ENCODE results near the gene CDKAL1.
"Not testable (repeated sequence)": the region's sequence is repeated elsewhere in the genome, so short reads cannot be mapped to it uniquely, and the experiment has no call there.

CDKAL1 gene

DNA sequence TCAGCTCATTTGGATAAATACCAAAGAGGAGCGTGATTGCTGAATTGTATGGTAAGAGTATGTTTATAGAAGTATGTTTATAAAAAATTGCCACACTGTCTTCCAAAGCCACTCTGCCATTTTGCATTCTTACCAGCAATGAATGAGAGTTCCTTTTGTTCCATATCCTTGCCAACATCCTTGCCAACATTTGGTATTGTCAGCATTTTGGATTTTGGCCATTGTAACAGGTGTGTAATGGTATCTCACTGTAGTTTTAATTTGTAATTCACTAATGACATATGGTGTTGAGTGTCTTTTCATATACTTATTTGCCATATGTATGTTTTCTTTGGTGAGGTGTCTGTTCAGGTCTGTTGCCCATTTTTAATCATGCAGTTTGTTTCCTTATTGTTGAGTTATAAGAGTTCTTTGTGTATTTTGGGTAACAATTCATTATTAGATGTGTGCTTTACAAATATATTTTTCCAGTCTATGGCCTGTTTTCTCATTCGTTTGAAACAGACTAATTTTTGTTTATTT, 539.1 kb downstream of the CDKAL1 start:
- DNase-seq (ENCODE audit: low spot score): no peak

DNA sequence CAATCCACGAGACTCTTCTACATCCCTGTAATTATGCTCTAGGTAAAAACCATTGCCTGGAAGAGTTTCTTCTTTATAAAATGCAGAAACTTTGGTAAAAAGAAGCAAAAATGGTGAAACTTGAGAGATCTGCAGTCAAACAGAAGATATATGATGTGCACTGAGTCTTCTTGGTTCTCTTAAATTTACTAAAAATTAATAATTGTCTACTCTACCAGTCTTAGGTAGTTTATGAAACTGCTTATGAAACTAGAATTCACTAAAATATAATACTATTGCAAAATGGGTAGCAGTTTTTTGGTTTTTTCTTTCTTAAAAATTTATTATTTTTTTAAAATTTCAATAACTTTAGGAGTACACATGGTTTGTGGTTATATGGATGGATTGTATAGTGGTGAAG, 540.2 kb downstream of the CDKAL1 start:
- DNase-seq (ENCODE audit: low spot score): no peak

DNA sequence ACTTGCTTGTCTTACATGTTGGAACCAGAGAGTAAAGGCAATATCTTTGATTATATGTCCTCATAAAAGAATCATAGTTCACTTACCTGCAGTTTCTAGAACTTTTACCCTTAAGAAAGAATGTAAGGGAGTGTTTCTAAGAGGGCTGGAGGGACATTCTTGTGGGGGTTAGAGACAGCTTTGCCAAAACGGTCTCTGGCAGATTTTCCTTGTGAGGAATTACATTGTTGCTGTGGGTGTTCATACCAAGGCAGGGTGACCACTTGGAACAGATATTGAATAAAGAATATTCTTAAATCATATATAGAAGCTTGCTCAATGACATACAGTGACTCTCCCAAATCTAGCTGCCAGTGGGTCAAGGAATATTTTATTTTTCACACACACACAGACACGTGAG, 541.7 kb downstream of the CDKAL1 start:
- DNase-seq (ENCODE audit: low spot score): no peak

DNA sequence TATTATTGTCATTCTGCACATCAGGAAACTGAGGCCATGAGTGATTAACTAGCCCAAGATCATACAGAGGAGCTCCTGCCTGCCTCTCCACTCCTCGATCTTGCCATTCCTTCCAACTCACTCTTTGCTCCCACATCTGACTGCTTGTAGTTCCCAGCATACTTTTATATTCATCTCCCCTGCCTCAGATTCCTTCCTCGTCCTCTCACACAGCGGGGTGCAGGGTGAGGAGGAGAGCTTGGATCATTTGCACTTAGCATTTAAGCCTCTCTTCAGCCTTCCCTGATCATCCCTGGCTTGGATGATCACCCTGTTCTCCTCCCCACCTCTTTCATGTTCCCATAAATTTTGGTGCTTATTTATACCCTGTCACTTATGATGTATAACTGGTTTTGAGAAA, 544.2 kb downstream of the CDKAL1 start:
- DNase-seq (ENCODE audit: low spot score): no peak

DNA sequence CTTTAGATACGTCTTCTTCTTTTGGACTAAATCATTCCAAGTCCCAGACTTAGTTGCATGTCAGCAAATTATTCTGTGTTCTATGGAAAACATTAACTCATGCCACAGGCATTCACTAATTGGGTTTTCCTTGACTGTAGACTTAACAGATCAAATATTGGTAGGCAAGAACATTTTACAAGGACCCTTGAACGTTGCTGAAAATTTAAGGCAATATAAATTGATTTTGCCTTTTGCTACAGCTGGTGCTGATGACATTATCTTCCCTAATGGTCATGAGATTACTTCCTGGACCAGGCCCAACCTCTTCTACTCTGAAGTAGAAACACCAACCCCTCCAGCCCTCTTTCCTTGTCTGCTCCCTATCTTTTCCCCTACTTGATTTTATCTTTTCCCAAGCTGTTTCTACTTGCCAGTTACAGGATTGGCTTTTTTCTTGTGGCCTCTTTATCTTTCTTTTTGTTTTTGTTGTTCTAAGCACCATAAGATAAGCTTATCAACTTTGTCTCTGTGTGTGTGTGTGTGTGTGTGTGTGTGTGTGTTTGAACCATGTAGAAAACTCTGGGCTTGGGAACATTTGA, 545.3 kb downstream of the CDKAL1 start:
- no peak for DNase-seq (ENCODE audit: low spot score)

DNA sequence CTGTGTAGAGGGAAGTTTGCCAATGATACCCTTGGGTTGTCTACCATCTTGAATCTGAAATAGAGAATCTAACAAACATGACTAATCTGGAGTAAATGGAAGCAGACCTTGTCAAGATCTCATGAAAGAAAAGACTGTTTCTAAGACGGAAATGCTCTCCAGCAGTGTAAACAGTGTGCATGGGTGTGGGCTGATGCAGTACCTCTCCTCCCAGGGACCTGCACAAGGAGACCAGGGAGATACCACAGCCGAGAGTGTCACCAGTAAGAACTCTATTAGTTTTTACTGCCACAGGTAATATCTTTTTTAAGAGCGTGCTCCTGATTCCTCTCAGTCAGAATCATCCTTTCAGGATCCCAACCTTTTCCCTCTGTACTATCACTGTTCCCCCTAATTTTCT, 546.0 kb downstream of the CDKAL1 start:
- no peak for DNase-seq (ENCODE audit: low spot score)

DNA sequence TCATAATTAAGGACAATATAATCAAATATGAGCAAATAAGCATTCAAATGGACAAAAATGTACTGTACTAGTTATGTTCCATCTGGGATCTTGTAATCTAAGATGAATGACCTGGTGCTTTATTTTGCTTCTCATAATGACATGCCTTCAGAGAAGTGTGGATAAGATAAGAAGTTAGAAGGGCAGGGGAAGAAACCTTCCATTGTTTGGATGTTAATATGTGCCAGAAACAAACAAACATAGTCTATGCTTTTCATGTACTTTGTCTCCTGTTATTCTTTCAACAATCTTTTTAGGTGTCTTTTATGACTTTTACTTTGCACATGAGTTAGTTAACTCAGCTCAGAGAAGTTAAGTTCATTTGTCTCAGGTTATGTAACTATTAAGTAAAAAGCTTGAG, 547.8 kb downstream of the CDKAL1 start:
- DNase-seq (ENCODE audit: low spot score): no peak

DNA sequence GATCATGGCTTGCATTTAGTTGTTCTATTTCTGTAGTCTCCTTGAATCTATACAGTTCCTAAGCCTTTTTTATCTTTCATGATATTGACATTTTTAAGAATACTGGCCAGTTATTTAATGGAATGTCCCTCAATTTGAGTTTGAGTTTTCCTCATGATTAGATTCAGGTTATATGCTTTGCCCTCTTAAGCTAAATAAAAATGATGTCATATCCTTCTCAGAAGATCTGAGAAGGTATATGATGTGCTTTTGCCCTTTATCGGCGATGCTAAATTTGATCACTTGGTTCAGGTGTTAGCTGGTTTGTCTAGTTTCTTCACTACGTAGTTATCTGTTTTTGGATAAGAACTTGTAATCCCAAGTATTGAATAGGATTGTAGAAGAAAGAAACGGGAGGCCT, 549.5 kb downstream of the CDKAL1 start:
- DNase-seq (ENCODE audit: low spot score): no peak

DNA sequence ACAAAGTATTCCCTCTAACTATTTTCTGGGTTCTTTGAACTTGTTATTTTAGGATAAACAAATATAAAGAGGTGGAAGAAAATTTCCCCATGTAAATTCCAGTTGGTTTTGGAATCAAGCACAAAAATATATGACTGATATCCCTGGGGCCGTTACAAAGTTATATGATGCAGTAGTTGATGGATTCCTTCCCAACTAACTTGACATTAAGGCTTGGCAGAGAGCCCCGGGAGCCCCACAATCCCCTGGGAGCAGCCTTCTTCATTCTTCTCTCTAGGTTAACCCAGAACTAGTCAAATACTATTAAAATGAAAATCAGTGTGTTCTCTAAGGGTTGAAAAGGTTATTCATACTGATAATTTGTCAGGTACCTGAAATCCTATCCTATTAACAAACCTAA, 550.4 kb downstream of the CDKAL1 start:
- DNase-seq (ENCODE audit: low spot score): no peak

DNA sequence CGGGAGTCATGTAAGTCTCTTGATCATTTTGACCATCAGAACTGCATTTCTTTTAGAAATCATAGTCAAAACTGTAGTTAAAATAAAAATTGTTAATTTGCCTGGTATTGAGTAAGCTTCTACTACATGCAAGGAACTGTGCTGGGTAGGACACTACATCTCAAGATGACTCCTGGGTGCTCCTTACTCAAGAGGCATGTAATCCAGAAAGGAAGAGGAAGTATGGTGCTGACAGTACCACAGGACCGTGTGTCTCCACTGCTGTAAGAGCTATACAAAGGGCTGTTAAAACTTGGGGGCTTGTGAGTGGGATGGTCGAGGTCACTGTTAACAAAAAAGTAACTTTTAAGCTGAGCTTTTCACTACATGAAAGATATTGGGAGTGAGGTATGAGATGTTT, 551.0 kb downstream of the CDKAL1 start:
- no peak for DNase-seq (ENCODE audit: low spot score)

DNA sequence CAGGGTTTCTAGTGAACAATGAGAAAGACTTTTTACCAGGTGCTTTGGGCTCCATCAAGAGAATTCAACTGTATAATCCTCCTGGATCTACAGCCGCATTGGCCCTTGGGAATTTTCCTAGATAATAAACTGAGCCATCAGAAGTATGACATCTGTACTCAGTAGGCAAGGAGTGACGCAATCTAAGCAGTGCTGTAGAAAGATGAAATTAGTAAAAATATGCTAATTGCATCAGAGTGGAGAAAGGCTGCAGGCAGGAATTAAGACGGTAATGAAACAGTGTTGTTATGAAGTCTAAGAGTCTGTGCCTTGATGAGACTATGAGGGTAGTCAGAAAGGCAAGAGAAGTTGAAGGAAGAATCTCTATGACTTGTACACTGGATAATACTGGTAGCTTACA, 551.4 kb downstream of the CDKAL1 start:
- no peak for DNase-seq (ENCODE audit: low spot score)

DNA sequence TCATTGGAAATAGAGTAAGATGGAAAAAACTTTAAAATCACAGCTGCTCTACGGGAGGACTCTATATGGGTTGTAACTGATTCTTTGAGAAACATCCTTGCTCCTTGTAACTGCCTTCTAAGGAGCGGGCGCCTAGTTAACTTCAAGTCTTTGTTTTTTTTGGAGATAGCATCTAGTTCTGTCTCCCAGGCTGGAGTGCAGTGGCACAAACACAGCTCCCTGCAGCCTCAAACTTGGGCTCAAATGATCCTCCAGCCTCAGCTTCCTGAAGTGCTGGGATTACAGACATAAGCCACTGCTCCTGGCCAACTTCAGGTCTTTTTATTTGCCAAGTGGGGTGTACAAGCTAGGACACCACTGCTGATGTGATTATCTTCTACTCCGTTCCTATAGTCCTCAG, 552.9 kb downstream of the CDKAL1 start:
- DNase-seq (ENCODE audit: low spot score): no peak

DNA sequence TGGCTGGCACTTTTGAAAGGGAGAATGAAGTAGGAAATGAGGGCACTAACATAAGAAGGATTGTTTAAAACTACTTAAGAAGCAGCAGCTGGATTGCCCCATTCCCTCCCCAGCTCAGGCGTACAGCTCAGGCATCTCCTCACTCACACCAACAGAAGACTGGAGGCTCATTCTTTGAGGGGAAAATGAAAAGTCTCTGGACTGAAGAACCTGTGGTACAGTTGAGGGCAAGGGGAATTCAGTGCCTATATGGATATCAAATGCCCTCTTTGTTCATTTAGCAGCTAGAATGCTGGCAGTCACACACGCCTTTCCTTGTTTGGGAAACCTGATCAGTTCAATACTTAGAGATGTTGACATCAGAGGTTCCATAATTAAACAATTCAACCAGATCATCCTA, 557.2 kb downstream of the CDKAL1 start:
- DNase-seq (ENCODE audit: low spot score): no peak

DNA sequence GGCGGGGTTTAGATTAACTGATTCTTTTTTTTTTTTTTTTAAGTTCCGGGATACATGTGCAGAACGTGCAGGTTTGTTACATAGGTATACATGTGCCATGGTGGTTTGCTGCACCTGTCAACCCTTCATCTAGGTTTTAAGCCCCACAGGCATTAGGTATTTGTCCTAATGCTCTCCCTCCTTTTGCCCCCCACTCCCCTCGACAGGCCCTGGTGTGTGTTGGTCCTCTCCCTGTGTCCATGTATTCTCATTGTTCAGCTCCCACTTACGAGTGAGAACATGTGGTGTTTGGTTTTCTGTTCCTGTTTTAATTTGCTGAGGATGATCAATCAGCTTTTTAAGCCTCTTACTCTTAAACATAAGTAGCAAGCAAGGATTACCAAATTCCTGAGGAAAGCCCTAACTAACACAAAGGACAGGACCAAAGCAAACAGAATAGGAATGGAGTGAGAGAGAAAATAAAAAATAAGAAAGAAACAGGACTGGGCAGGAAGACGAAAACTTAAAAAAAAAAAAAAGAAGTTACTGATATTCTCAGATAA, 558.0 kb downstream of the CDKAL1 start:
- DNase-seq (ENCODE audit: low spot score): not testable (repeated sequence)

DNA sequence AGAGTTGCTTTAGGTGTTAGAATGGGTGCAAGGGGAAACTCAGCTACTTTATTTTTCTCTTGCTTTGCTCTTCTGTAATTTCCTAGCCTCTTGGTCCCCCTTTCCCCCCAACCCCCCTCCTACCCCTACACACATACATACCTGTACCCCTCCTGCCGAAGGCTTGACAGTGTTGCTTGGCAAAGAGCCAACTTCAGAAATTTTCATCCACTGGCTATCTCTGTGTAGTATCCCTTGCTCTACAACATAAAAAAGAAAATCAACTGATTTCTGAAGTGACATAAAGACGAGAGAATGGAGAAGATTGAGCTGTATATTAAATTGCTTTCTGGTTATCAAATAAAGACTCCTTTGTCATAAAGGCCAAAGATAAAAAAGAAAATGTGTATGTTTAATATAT, 561.2 kb downstream of the CDKAL1 start:
- no peak for DNase-seq (ENCODE audit: low spot score)

DNA sequence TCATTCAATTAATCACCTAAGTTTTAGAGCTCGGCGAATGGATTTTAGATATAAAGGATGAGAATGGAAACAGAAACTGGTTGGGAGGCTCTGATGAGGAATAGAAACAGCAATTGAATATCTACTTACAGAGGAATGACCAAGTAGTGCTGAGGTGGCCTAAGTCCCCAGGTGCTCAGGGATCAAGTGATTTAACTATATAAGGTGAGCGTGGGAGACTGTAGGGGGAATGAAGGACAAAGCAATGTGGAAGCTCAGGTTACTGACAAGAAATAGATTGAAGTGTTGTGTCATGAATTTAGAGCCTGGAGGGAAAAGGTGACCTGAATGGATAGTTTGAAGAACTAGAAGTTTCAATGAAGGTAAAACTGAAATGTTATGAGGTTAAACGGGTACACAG, 563.9 kb downstream of the CDKAL1 start:
- no peak for DNase-seq (ENCODE audit: low spot score)

DNA sequence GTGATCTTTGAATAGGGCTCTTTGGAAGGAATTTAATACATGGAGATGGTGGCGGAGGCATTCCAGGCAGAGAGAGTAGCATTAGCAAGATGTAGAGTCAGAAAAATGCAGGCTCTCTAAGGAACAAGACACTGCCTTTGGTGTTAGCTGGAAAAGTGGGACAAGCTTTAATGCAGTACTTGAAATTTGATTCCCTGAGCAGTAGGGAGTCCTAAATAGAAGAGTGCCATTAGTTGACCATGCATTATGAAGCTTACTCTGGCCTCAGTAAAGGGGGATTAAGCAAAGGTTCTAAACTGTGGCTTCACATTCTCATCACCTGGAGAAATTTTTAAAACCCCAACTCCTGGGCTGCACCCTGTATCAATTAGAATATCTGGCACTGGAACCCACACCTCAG, 564.5 kb downstream of the CDKAL1 start:
- no peak for DNase-seq (ENCODE audit: low spot score)

DNA sequence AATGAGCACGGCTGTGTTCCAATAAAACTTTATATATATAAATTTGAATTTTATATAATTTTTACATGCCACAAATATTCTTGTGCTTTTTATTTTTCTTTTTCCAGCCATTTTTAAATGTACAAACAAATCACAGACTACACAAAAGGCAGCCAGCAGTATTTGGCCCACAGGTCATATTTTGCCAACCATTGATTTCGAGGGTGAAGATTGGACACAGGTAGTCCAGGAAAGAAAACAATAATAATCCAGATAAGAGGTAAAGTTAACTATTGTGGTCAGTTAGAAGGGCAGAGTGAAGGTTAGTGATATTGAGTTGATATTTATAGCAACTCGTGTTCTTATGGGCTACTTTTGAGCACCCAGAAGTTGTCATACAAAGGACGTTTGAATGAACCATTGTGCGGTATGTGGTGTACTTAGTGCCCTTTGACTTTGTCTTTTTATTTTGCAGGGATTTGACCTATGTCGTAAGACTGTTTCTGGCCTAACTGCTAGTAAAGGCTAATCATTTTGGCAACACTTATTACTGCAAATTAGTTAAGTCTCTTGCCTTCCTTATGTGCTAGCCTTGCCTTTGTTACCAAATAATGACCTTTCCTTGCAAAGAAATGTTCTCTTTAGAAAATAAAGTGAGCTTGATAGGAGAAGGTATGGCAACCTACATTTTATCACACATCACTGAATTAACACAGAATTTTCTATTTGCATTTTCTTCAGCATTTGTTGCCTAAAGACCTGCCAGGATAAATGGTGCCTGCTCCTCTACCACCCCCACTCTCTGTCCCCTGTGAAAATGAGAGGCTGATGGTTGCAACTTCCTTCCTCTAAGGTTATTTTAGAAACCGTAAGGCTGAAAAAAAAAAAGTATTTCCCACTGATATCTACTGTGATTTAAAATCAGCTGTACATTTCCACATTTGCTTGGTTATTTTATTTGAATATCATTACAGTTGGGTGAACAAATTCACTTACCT, 565.4 kb downstream of the CDKAL1 start:
- DNase-seq (ENCODE audit: low spot score): no peak

DNA sequence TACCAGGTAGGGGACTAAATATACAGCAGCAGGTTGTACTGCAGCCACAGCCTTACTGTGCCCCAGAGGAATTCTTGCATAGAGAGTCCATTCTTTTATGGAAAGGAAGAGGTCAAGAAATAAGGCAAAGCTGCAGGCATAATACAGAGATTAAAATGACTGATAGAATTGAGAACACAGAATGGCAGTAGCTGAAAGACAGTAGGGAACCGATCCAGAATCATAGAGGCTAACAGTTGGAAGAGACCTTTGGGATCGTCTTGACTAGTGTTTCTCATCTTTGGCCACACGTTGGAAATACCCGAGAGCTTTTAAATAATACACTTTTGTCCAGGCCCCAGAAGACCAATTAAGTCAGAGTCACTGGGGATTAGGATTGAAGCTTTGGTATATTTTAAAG, 566.7 kb downstream of the CDKAL1 start:
- DNase-seq (ENCODE audit: low spot score): no peak

DNA sequence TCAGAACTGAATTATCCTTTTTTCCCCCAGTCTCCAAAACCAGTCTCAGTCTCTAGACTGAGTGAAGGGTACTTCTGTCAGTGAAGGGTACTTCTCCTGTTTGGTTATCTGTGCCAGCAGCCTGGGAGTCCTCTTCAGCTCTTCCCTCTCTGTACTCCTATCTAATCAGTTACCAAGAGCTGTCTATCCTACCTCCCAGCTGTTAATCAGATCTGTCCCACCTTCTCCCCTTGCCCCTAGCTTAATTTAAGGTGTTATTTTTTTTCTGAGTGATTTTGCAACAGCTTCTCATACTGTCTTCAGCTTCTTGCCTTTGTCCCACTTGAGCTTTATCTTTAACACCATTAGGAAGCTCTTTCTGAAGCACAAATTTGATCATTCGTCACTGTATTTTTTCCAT, 567.4 kb downstream of the CDKAL1 start:
- DNase-seq (ENCODE audit: low spot score): no peak

DNA sequence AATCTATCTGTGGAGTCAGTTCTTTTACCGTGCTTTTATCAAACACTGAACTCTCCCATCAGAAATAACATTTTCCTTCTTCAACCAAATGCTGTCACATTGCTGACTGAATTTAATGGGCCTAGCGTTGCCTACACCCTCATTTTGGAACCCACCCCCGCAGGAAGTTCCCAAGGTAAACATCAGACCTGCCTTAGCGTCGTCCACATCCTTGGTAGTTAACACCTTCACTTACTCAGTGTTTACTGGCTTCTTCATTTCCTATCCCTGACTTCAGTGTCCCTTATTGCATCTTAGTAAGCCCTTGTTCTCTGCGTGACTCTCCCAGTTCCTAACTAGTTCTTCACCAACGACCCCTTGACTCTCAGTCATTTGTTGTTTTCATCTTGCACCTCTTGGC, 567.9 kb downstream of the CDKAL1 start:
- no peak for DNase-seq (ENCODE audit: low spot score)

DNA sequence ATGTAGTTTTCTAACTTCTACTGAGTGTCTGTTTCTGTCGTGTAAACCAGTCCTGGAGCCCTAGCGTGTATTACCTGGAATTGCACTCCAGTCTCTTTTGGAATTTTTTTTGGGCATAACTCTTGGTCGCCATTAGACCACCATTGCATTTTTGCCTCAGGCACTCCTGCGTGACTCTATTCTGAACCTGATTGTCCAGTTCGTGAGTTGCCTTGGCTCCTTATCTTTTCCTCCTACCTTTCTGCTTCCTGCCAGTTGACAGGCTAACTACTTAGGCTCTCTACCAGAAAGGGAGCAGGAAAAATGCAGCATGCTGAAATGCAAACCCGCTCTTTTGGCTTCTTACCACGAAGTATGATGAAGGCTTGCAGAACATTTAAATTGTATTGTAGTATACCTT, 568.4 kb downstream of the CDKAL1 start:
- DNase-seq (ENCODE audit: low spot score): no peak

DNA sequence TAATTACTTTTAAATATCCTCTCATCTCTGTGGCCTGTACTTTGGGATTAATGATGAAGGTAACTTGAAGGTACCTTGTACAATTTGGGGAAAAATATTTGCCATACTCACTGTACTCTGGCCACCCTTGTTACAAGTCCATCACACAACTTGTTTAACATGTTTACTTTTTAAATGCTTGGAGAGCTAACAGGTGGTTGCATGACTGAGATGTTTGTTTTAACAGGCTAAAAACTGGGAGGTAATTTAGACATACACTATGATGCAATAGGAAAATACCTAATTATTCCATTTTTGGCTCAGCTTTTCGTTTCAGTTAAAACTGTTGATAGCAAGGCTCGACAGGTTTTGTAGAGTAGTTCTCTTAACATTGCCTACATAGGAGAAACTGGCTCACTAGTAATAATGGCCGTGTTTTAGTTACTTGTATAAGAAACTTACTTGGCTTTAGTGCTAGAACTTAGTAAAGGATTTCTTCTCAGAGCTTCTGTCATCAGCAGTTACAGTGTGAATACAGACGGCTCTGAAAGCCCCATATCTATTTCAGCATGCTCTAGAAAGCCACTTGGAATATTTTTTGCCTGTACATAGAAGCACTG, 569.5 kb downstream of the CDKAL1 start:
- no peak for DNase-seq (ENCODE audit: low spot score)

All from CD4-positive, alpha-beta T cell treated with Interleukin-2 at 100 ng/mL for 4 hours (primary cell).